ENCODE measurements around the gene SCNN1G.

DNA sequence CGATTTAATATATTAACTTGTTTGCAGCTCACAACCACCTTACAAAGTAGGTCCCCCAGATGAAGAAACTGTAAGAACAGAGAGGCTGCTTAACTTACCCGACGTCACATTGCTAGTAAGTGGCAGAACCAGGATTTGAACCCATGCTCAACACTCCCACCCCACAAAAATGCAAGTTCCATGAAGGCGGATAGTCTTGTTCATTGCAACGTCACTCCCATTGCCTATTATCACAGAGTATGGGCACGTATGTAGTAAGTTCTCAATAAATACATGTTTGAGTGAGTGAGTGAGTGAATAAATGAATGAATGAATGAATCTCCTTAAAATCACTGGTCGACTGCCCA, 34.4 kb upstream of the SCNN1G start:
- TF ChIP-seq ESRRG (CRISPR knock-in tag; IDR thresholded peaks at IDR 0.05) (no peak), RARB (CRISPR knock-in tag; IDR thresholded peaks at IDR 0.05) (no peak), CREB5 (CRISPR knock-in tag; IDR thresholded peaks at IDR 0.05; ENCODE audit: low read depth) (no peak), ARNTL (CRISPR knock-in tag; IDR thresholded peaks at IDR 0.05; ENCODE audit: borderline replicate concordance, low read depth) (no peak), TSHZ2 (CRISPR knock-in tag; IDR thresholded peaks at IDR 0.05) (no peak), OSR1 (CRISPR knock-in tag; IDR thresholded peaks at IDR 0.05) (no peak), ZNF565 (CRISPR knock-in tag; conservative IDR thresholded peaks at IDR 0.05; ENCODE audit: low read depth) (no peak), TCF4 (CRISPR knock-in tag; IDR thresholded peaks at IDR 0.05; ENCODE audit: borderline replicate concordance) (no peak), ZFP30 (CRISPR knock-in tag; IDR thresholded peaks at IDR 0.05) (no peak), ZNF8 (CRISPR knock-in tag; IDR thresholded peaks at IDR 0.05) (no peak), TOX (CRISPR knock-in tag; IDR thresholded peaks at IDR 0.05; ENCODE audit: borderline replicate concordance) (no peak)
- TF ChIP-seq, protein P1, sequence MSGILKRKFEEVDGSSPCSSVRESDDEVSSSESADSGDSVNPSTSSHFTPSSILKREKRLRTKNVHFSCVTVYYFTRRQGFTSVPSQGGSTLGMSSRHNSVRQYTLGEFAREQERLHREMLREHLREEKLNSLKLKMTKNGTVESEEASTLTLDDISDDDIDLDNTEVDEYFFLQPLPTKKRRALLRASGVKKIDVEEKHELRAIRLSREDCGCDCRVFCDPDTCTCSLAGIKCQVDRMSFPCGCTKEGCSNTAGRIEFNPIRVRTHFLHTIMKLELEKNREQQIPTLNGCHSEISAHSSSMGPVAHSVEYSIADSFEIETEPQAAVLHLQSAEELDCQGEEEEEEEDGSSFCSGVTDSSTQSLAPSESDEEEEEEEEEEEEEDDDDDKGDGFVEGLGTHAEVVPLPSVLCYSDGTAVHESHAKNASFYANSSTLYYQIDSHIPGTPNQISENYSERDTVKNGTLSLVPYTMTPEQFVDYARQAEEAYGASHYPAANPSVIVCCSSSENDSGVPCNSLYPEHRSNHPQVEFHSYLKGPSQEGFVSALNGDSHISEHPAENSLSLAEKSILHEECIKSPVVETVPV (CRISPR knock-in tag; IDR thresholded peaks at IDR 0.05): no peak
- TF ChIP-seq, protein P2, sequence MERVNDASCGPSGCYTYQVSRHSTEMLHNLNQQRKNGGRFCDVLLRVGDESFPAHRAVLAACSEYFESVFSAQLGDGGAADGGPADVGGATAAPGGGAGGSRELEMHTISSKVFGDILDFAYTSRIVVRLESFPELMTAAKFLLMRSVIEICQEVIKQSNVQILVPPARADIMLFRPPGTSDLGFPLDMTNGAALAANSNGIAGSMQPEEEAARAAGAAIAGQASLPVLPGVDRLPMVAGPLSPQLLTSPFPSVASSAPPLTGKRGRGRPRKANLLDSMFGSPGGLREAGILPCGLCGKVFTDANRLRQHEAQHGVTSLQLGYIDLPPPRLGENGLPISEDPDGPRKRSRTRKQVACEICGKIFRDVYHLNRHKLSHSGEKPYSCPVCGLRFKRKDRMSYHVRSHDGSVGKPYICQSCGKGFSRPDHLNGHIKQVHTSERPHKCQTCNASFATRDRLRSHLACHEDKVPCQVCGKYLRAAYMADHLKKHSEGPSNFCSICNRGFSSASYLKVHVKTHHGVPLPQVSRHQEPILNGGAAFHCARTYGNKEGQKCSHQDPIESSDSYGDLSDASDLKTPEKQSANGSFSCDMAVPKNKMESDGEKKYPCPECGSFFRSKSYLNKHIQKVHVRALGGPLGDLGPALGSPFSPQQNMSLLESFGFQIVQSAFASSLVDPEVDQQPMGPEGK (CRISPR knock-in tag; IDR thresholded peaks at IDR 0.05; ENCODE audit: borderline replicate concordance): no peak
